NCI-H345 treated with DMSO at 0.1 percent for 48 hours (cell line): ENCODE data around the gene CD58.
A peak's percentile ranks its signal among the peaks of the same experiment; 100 is the strongest.
"Not testable (repeated sequence)": the region's sequence is repeated elsewhere in the genome, so short reads cannot be mapped to it uniquely, and the experiment has no call there.

Experiments
- DNase-seq: peaks from one replicate; lab custom pipeline; 2025; ENCODE audit not compliant: unreplicated experiment; lab: John Stamatoyannopoulos, UW

Gene CD58

GRCh38 chr1:116570358-116571214, at the start of gene CD58:
TSS of gene CD58 (minus strand) at chr1:116571026. CDS start at chr1:116570972, 54 bp downstream.
- DNase-seq, result peak; percentile 64

- DNase-seq, result not testable (repeated sequence)
Observed at GRCh38 chr1:116620392-116620791, 49.6 kb upstream of the CD58 start.

- DNase-seq, result not testable (repeated sequence)
Observed at GRCh38 chr1:116619106-116619505, 48.3 kb upstream of the CD58 start.

GRCh38 chr1:116617808-116618207, 47.0 kb upstream of the CD58 start:
- not testable (repeated sequence) for DNase-seq

GRCh38 chr1:116613825-116614224, 43.0 kb upstream of the CD58 start:
- not testable (repeated sequence) for DNase-seq

- not testable (repeated sequence) for DNase-seq
Observed at GRCh38 chr1:116609801-116610371, 39.1 kb upstream of the CD58 start.

- DNase-seq, result not testable (repeated sequence)
Observed at GRCh38 chr1:116608841-116609240, 38.0 kb upstream of the CD58 start.

GRCh38 chr1:116608151-116608550, 37.3 kb upstream of the CD58 start:
- DNase-seq, result not testable (repeated sequence)

GRCh38 chr1:116607463-116607862, 36.6 kb upstream of the CD58 start:
- DNase-seq, result not testable (repeated sequence)

GRCh38 chr1:116606067-116606466, 35.2 kb upstream of the CD58 start:
- DNase-seq, result not testable (repeated sequence)

- DNase-seq, result no peak
Observed at GRCh38 chr1:116605315-116605714, 34.5 kb upstream of the CD58 start.

GRCh38 chr1:116604408-116604807, 33.6 kb upstream of the CD58 start:
- DNase-seq, result not testable (repeated sequence)

GRCh38 chr1:116603646-116604045, 32.8 kb upstream of the CD58 start:
- not testable (repeated sequence) for DNase-seq

GRCh38 chr1:116599369-116599768, 28.5 kb upstream of the CD58 start:
- DNase-seq, result not testable (repeated sequence)

GRCh38 chr1:116598420-116599036, 27.7 kb upstream of the CD58 start:
- DNase-seq, result not testable (repeated sequence)

- DNase-seq, result not testable (repeated sequence)
Observed at GRCh38 chr1:116597388-116597787, 26.6 kb upstream of the CD58 start.

GRCh38 chr1:116596742-116597307, 26.0 kb upstream of the CD58 start:
- not testable (repeated sequence) for DNase-seq

GRCh38 chr1:116595946-116596741, 25.3 kb upstream of the CD58 start:
- not testable (repeated sequence) for DNase-seq

GRCh38 chr1:116595065-116595840, 24.4 kb upstream of the CD58 start:
- DNase-seq, result not testable (repeated sequence)

GRCh38 chr1:116593977-116594376, 23.2 kb upstream of the CD58 start:
- not testable (repeated sequence) for DNase-seq
